Stomach (tissue), 9 donors: Measurements from ENCODE around the gene GPC4. TPM values are rescaled to one million over a fixed set of nuclear protein-coding genes. Genes with fewer than 3 reads are reported as not detected.

Experiments used
- DNase-seq, 2 donors: peaks; one replicate each; pipeline versions ENCODE4 v3.0.0 to v3.0.0-alpha.2; 2013 to 2019
- H3K27ac ChIP-seq, 5 donors: fragments of 200-600 bp in 4 of 5; sonication (generic) in 4 of 5; one replicate each; pipeline ENCODE4 v1.5.1; 2013 to 2019; ENCODE audit warnings: mild to moderate bottlenecking in 1 of 5, moderate library complexity in 1 of 5
- H3K27me3 ChIP-seq, 3 donors: fragments of 200-600 bp; sonication (generic); one replicate each; pipeline ENCODE4 v1.5.1; 2017 to 2019; ENCODE audit warnings: mixed run types in 1 of 3
- H3K36me3 ChIP-seq, 4 donors: fragments of 200-600 bp; sonication (generic); 1 replicate in 3 of 4; 2 replicates in 1 of 4; pipeline ENCODE4 v1.5.1; 2016 to 2019
- H3K4me1 ChIP-seq, 4 donors: fragments of 200-600 bp; sonication (generic); one replicate each; pipeline ENCODE4 v1.5.1; 2016 to 2019
- H3K4me3 ChIP-seq, 4 donors: fragments of 200-600 bp; sonication (generic) in 3 of 4; one replicate each; pipeline ENCODE4 v1.5.1; 2016 to 2019; ENCODE audit warnings: mild to moderate bottlenecking in 1 of 4
- H3K9me3 ChIP-seq, 4 donors: fragments of 200-600 bp; sonication (generic); one replicate each; pipeline ENCODE4 v1.5.1; 2016 to 2019
- CTCF ChIP-seq, 7 experiments: fragments of 450-650 bp in 4 of 7; fragments of 200-600 bp in 3 of 7; sonication (generic) in 3 of 7; IDR thresholded peaks; one replicate each; pipeline ENCODE4 v1.5.1; 2016 to 2019; ENCODE audit warnings: antibody characterized with exemption in 7 of 7, control low read depth in 2 of 7, mild to moderate bottlenecking in 1 of 7
- EP300 ChIP-seq: sonication (generic); formaldehyde crosslinking; IDR thresholded peaks from one replicate; pipeline ENCODE4 v1.6.1; 2017; ENCODE audit warnings: antibody characterized with exemption
- POLR2A ChIP-seq, 4 donors: fragments of 450-650 bp; IDR thresholded peaks; one replicate each; pipeline ENCODE4 v1.6.1; 2016; ENCODE audit warnings: antibody characterized with exemption in 4 of 4, control low read depth in 2 of 4, mild to moderate bottlenecking in 1 of 4, moderate library complexity in 1 of 4
- POLR2AphosphoS5 ChIP-seq, 3 donors: sonication (generic); formaldehyde crosslinking; IDR thresholded peaks; one replicate each; pipeline ENCODE4 v1.6.1; 2016; ENCODE audit warnings: antibody characterized with exemption in 3 of 3
- WGBS, 5 donors: extraction: QIAGEN DNeasy Blood & Tissue Kit in 3 of 5; methylation state at CpG; one replicate each; pipeline versions ENCODE4 v1.1.5 to v1.1.7; 2013 to 2018; 5-methylcytosine and 5-hydroxymethylcytosine counted together
- intact Hi-C: fragments of 100-400 bp; cut with DNase I; formaldehyde crosslinking; loops from one replicate; pipeline ENCODE4 v1.15.1; 2023; ENCODE audit warnings: low total_unique reads
- polyA plus RNA-seq, 3 donors: library from polyadenylated mRNA; stranded (reverse); fragments of 200-250 nt; gene quantifications; one replicate each; pipeline ENCODE4 v1.2.3, GENCODE V29; 2013
- total RNA-seq, 5 donors: library from RNA; depleted of rRNA; stranded (reverse); fragments of >200 nt; gene quantifications; one replicate each; pipeline versions ENCODE4 v1.1.0 to v1.2.3, GENCODE V29; 2014 to 2016
- donor health status: healthy with polysubstance abuse.
- donor health status: Bipolar disorder and iron deficiency.
- donor health status: healthy.

The GPC4 gene
- total and polyA plus RNA-seq, 8 donors, result 3.5 to 32.1 (median 14.7) TPM

GRCh38 chrX:133434197-133434820 is 19.0 kb upstream of the GPC4 start:
- no peaks in the 10 kb centered on the region for H3K36me3 ChIP-seq
- H3K4me1 ChIP-seq, result no peaks in the 10 kb centered on the region
- no peaks in the 10 kb centered on the region for H3K27me3 ChIP-seq
- DNase-seq, result no peak
- TF ChIP-seq POLR2AphosphoS5 (IDR thresholded peaks at IDR 0.05) (no peak), CTCF (IDR thresholded peaks at IDR 0.05) (no peak), EP300 (no peak), POLR2A (IDR thresholded peaks at IDR 0.05) (no peak)
- intact Hi-C loops, result no loop called here
- no peak overlapping the region for H3K4me3 ChIP-seq
- WGBS, 5 donors, result 50 to 78% (median 68%) methylated on average over 4 of the region's 4 CpGs
- no peak overlapping the region for H3K27ac ChIP-seq
- H3K9me3 ChIP-seq, result peaks cover 0 to 6% (median 0%) of the 10 kb centered on the region in 4 donors

GRCh38 chrX:133419911-133420310 is 4.6 kb upstream of the GPC4 start:
- peaks cover 0 to 8% (median 4%) of the 10 kb centered on the region in 4 donors for H3K4me1 ChIP-seq
- H3K27me3 ChIP-seq, result peaks cover 0 to 15% (median 14%) of the 10 kb centered on the region in 3 donors
- intact Hi-C loops, result no loop called here
- H3K27ac ChIP-seq, result no peak overlapping the region
- H3K9me3 ChIP-seq, result no peaks in the 10 kb centered on the region
- WGBS, 5 donors, result 90 to 100% (median 90%) methylated on average over 2 of the region's 2 CpGs
- no peak for DNase-seq
- H3K4me3 ChIP-seq, result no peak overlapping the region
- no peaks in the 10 kb centered on the region for H3K36me3 ChIP-seq
- TF ChIP-seq CTCF (IDR thresholded peaks at IDR 0.05), result no peak
- no peak for TF ChIP-seq POLR2A (IDR thresholded peaks at IDR 0.05)
- no peak for TF ChIP-seq POLR2AphosphoS5 (IDR thresholded peaks at IDR 0.05)
- no peak for TF ChIP-seq EP300

GRCh38 chrX:133418588-133418987 is 3.3 kb upstream of the GPC4 start:
- intact Hi-C loops, result no loop called here
- H3K27ac ChIP-seq, result no peak overlapping the region
- no peaks in the 10 kb centered on the region for H3K36me3 ChIP-seq
- peaks cover 0 to 23% (median 16%) of the 10 kb centered on the region in 3 donors for H3K27me3 ChIP-seq
- 54 to 65% (median 55%) methylated on average over 2 of the region's 2 CpGs for WGBS, 5 donors
- DNase-seq, result no peak
- no peak overlapping the region for H3K4me3 ChIP-seq
- no peaks in the 10 kb centered on the region for H3K9me3 ChIP-seq
- H3K4me1 ChIP-seq, result peaks cover 0 to 8% (median 4%) of the 10 kb centered on the region in 4 donors
- TF ChIP-seq POLR2AphosphoS5 (IDR thresholded peaks at IDR 0.05) (no peak), CTCF (IDR thresholded peaks at IDR 0.05) (no peak), POLR2A (IDR thresholded peaks at IDR 0.05) (no peak), EP300 (no peak)

- TF ChIP-seq POLR2A (IDR thresholded peaks at IDR 0.05) (no peak), EP300 (no peak), CTCF (IDR thresholded peaks at IDR 0.05) (no peak), POLR2AphosphoS5 (IDR thresholded peaks at IDR 0.05) (no peak)
- 51 to 81% (median 70%) methylated on average over 5 to 6 of the region's 6 CpGs for whole genome bisulfite sequencing, 5 donors
- peaks cover 0 to 27% (median 27%) of the 10 kb centered on the region in 3 donors for H3K27me3 ChIP-seq
- intact Hi-C loops, result no loop called here
- H3K27ac ChIP-seq, result no peak overlapping the region
- DNase-seq, result no peak
- no peaks in the 10 kb centered on the region for H3K36me3 ChIP-seq
- no peaks in the 10 kb centered on the region for H3K9me3 ChIP-seq
- no peak overlapping the region for H3K4me3 ChIP-seq
- H3K4me1 ChIP-seq, result peaks cover 0 to 8% (median 4%) of the 10 kb centered on the region in 4 donors
Measured at GRCh38 chrX:133417364-133417763, 2.1 kb upstream of the GPC4 start.
